OCI-LY1 (cell line): ENCODE data around the gene TBPL2.

Experiments used
- CTCF ChIP-seq: fragments of 200-600 bp; sonication (generic), shearing (Covaris generic); IDR thresholded peaks from 2 replicates; pipeline ENCODE4 v1.5.1; 2017; ENCODE audit warnings: mild to moderate bottlenecking, antibody characterized with exemption, low read length, moderate library complexity, mixed read lengths
- EZH2 ChIP-seq: fragments of 200-600 bp; sonication (generic), shearing (Covaris generic); IDR thresholded peaks from 2 replicates; pipeline ENCODE4 v1.8.0; 2017; ENCODE audit warnings: borderline replicate concordance, mixed run types, mild to moderate bottlenecking, antibody characterized with exemption, low read length, moderate library complexity, mixed read lengths

GRCh38 chr14:55436931-55437330, 3.5 kb downstream of the TBPL2 start:
- TF ChIP-seq CTCF (no peak), EZH2 (no peak)
